ENCODE measurements around the gene PKD2L1. TPM values are rescaled to one million over a fixed set of nuclear protein-coding genes. Genes with fewer than 3 reads are reported as not detected.

The PKD2L1 gene
- total RNA-seq, 1 experiment from 2014 or later, result not detected

DNA sequence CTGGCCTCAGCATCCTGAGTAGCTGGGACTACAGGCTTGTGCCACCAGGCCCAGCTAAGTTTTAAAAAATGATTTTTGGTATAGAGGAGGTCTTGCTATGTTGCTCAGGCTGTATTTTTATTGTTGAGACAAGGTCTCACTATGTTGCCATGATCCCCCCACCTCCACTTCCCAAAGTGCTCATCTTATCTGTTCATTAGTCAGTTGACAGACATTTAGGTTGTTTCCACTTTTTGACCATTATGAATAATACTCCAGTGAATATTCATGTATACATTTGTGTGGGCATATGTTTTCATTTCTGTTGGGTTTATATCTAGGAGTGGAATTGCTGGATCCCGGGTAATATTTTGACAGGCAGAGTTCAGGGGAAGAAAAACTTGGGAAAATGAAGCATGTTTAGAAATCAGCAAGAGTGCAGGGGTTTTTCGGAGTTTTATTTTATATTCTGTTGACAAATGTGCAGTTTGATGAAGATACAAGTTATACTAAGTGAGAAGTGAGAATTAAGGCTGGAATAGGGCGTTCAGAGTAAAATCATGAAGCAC lies 14.3 kb upstream of the PKD2L1 start:
- no peak for DNase-seq

DNA sequence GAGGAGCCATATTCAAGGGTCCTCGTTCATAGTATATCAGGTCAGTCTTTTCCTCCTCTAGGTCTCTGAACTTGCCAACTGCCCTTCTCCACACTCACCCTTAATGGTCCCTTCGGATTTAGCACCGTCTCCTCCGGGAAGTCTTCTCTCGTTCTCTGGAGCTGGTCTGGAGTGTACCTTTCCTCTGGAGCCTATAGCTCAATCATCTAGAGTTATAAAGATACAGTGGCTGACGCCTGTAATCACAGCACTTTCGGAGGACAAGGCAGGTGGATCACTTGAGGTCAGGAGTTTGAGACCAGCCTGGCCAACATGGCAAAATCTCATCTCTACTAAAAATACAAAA lies 12.6 kb upstream of the PKD2L1 start:
- no peaks in the 10 kb centered on the region for H3K9me3 ChIP-seq
- H3K36me3 ChIP-seq, result no peaks in the 10 kb centered on the region
- H3K4me3 ChIP-seq, result no peak overlapping the region
- no peaks in the 10 kb centered on the region for H3K27me3 ChIP-seq
- DNase-seq, result no peak

More for the DNA sequence above, 14.3 kb upstream of the PKD2L1 start:
- Histone ChIP-seq H3K36me3 (peaks cover 4% of the 10 kb centered on the region), H3K9me3 (no peaks in the 10 kb centered on the region), H3K4me3 (no peak overlapping the region), H3K27me3 (no peaks in the 10 kb centered on the region)

DNA sequence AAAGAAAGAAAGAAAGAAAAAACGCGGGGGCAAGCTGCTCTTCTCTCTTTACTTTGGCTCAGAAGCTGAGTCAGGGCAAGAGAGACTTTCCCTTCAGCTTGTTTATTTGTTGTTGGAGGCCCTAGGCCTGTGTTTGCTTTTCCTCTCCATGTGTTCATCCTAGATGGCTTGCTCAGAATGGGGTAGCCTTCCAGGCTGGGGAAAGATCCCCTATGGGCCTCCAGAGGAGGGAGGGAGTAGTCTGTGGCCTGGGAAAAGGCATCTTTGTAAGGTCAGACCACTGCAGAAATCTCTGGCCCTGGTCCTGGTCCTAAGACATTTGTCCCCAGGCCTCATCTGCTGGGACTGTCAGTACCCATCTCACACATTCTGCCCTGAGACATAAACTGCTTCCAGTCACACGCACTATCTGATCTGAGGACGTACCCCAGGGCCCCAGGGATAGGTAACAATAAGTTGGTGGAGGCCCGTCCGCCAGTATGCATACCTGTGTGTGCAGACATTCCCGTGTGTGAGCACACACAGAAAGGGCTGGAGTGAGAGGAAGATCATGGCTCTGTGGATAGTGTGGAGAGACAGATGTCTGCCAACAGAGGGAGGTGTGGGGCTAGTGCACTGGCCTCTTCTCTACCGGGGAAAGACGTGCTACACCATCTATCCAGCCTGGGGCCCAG lies 12.1 kb upstream of the PKD2L1 start:
- Histone ChIP-seq H3K9me3 (no peaks in the 10 kb centered on the region), H3K36me3 (no peaks in the 10 kb centered on the region), H3K4me3 (no peak overlapping the region), H3K27me3 (no peaks in the 10 kb centered on the region)
- DNase-seq, result peak; percentile 48

DNA sequence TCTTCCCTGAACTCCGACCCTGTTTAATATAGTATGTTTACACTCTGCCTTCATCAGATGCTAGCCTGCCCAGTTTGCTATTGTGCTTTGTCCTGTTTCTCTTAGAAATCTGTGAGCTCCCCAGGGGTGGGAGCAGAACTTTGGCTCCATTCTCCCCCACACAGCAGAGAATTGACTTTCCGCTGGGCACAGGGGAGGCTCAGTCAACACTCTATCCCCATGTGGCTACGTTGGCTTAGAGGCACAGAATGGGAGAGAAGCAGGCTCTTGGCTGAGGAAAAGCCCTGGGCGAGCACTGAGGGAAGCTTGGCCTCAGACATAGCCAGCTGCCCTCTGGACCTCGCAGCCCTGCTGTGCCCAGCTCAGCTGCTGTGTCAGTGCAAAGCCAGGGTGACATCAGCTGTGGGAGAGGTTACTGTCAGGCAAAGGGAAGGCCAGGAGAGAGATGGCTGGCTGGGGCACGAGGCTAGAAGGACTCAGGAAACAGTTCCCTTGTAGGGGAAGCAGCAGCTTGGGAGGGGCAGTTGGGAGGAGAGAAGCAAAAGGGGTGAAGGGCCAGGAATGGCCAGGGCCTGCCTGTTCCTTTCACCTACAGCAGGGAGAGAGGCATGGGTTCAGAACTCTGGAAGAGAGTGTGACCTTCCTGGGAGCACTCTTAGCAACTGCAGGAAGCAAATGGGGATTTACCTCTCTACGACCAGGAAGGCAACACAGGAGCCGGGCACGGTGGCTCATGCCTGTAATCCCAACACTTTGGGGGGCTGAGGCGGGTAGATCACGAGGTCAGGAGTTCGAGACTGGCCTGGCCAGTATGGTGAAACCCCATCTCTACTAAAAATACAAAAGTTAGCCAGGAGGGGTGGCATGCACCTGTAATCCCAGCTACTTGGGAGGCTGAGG lies 11.2 kb upstream of the PKD2L1 start:
- H3K36me3 ChIP-seq, result no peaks in the 10 kb centered on the region
- H3K9me3 ChIP-seq, result no peaks in the 10 kb centered on the region
- H3K27me3 ChIP-seq, result no peaks in the 10 kb centered on the region
- no peak overlapping the region for H3K4me3 ChIP-seq
- peak; percentile 79 for DNase-seq

DNA sequence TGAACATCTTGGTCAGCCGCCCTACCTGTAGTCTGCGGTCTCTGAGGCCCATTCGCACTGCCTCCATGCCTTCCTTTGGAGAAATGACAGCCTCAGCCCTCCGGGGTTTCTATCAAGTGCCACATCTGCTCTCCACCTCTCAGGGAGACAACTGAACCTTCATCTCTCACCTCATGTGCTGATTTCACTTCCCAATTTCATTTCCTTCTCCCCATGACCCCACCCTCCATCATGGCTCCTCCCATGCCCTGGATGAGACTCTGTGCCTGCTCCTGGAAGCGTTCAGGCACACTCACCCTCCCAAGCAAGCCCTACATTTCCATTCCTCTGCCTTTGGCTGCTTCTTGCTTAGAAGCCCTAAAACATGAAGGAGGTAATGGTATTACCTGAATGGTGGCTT lies 9.2 kb upstream of the PKD2L1 start:
- Histone ChIP-seq H3K36me3 (no peaks in the 10 kb centered on the region), H3K27me3 (no peaks in the 10 kb centered on the region; the same call in 1 of the 2 replicates), H3K4me3 (no peak overlapping the region), H3K9me3 (no peaks in the 10 kb centered on the region)
- no peak for DNase-seq

DNA sequence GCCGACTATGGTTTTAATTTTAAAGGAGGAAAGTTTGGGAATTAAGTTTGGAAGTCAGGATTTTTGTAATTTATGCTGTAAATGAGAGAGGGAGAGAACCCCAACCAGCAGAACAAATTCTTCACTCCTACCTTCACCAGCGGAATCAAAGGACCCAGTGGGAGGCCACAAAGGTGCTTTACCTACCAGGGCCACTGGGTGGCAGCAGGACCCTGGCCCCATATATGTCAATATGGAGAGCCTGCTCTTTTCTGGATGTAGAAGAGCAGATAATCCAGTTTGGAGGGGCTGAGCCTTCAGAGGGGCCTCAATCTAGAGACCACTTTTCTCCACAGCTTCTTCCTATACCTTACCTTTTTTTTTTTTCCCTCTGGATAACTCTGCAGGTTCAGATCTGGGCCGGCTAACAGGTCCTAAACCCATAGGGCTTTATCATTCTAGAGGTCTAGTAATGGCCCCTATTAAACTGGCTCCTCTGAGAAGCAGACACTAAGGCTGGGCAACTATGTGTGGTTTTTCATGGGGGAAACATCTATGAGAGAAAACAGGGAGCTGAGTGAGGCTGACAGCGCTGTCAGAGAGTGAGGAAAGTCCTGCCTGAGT lies 8.5 kb upstream of the PKD2L1 start:
- H3K4me3 ChIP-seq, result no peak overlapping the region
- DNase-seq, result peak; percentile 30
- peaks cover 2% of the 10 kb centered on the region; the same call in 1 of the 2 replicates for H3K27me3 ChIP-seq
- no peaks in the 10 kb centered on the region for H3K9me3 ChIP-seq
- no peaks in the 10 kb centered on the region for H3K36me3 ChIP-seq

DNA sequence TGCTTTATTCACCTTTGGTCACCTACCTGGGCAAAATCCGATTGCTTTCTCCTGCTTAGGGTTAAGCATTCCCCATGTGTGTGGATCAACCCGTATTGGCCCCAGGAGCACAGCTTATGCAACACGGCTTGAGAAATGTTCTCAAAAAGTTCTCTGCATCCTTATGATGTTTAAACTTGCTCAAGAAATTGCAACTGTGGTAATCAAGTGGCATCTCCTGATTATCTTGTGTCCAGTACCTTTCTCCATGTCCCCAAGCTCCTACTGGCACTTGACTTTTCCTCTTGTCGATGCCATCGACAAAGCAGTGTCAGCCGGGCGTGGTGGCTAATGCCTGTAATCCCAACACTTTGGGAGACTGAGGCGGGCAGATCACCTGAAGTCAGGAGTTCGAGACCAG lies 4.7 kb upstream of the PKD2L1 start:
- Histone ChIP-seq H3K36me3 (no peaks in the 10 kb centered on the region), H3K4me3 (no peak overlapping the region), H3K27me3 (peaks cover 8% of the 10 kb centered on the region), H3K9me3 (no peaks in the 10 kb centered on the region)
- DNase-seq, result no peak

DNA sequence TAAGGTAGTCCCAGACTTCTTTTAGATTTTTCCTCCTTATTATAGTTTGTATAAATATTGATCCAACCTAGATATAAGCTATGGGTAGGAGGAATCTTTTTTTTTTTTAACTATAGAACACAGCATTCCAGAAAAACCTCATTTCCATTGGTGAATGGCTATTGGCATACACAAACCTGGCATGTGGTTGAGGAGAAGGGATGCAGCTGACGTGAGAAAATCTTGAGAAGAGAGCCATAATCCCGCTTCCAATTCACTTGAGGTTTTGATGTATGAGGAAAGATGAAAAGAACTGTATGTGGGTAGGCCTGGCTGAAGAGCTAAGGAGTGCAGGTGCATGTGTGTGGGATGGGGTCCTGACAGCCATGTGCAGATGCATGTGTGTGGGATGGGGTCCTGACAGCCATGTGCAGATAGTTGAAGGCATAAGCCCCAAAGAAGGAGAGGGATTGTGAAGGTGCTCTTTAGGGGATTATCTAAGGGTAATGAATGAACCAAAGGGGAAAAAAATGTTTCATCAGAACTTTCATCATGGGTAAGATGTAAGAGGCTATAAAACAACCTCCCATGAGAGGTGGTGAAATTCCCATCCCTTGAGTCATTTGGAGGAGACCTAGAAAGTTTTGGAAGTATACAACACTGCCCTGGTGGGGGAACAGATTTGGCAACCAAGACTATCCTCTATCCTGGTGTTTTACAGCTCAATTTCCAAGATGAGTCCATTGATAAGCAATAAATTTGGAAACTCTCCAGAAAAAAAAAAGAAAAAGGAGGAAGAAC lies 3.8 kb upstream of the PKD2L1 start:
- DNase-seq, result no peak
- no peaks in the 10 kb centered on the region for H3K36me3 ChIP-seq
- H3K9me3 ChIP-seq, result no peaks in the 10 kb centered on the region
- peaks cover 16% of the 10 kb centered on the region for H3K27me3 ChIP-seq
- H3K4me3 ChIP-seq, result no peak overlapping the region

DNA sequence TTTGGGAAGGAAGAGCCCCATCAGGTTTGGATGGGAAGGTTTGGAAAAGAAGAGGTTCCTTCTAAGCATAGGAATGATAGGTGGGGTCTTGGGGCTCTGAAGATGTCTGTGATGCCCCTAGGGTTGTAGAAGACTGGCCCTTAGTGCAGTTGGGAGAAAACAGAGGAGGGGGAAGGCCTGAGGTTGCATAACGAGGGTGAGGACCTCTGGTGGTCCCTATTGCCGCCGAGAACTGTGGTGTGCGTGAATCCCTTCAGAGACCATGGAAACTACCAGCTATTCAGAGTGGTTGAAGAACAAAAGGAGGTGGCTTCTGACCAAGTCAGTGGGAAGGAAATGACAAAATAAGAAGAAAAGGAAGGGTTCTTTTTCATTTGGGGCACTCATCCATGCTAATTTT lies 3.1 kb upstream of the PKD2L1 start:
- peaks cover 20% of the 10 kb centered on the region for H3K27me3 ChIP-seq
- no peak for DNase-seq
- H3K4me3 ChIP-seq, result no peak overlapping the region
- no peaks in the 10 kb centered on the region for H3K9me3 ChIP-seq
- no peaks in the 10 kb centered on the region for H3K36me3 ChIP-seq

DNA sequence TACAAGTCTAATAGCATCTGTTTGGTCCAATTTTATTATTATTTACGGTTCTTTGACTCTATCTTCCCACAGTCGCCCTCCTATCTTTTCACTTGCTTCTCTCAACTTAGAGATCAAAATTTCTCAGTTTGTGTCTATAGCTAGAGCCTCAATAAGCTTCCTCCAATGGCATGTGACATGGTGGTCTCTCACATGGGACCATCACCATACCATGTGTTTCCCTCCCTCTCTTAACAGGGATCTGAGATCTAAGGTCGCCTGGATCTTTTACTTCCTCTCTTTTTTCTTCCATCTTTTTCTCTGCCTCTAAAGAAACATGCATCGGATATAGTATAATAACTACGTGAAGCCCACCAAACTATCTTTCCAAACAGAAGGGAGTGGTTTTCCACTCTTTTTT lies 1.8 kb downstream of the PKD2L1 start:
- H3K36me3 ChIP-seq, result no peaks in the 10 kb centered on the region
- no peak overlapping the region for H3K4me3 ChIP-seq
- DNase-seq, result no peak
- H3K27me3 ChIP-seq, result peaks cover 24% of the 10 kb centered on the region
- no peaks in the 10 kb centered on the region for H3K9me3 ChIP-seq

DNA sequence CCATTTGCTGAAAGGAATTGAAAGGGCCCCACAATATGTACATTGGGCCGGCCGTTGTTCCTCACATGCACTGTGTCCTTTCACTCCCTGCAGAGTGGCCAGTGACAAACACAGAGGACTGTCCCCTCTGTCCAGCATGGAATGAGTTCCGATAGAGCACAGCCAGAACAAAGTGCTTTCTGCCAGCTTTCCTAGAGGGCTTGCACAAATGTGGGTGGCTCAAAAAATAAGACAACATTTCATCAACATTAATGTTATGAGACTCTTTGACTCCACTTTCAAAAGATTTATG lies 2.4 kb downstream of the PKD2L1 start:
- peaks cover 22% of the 10 kb centered on the region for H3K27me3 ChIP-seq
- no peaks in the 10 kb centered on the region for H3K36me3 ChIP-seq
- no peak for DNase-seq
- H3K9me3 ChIP-seq, result no peaks in the 10 kb centered on the region
- H3K4me3 ChIP-seq, result no peak overlapping the region

DNA sequence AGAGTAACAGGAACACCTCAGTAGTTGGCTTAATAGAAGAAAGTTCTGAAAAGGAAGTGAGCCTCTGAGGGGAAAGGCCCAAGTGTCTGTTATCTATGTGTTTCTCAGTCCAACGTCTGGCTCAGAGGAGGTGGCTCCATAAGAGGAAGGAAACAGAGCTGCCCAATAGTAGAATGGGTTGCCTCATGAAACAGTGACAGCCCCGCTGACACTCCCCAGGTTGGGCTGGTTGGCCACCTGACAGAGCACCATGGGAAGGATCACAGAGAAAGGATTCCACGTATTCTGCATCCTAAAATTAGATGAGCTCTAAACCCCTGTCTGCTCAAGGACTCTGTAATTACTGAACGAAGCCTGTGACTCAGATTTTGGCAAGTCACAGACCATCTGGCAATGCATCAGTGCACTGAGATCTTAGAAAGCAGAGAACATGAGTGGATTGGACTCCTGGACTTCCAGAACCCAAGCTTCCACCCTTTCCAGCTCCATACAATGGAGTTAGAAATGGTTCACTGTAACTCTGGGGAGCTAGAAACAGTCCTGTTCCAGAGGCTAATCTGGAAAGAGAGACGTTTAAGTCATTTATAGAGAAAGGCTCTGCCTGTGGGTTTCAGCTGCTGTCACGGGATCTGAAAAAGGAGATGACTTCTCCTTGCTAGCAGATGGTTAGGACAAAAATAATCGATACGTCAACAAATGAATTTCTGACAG lies 2.9 kb downstream of the PKD2L1 start:
- no peaks in the 10 kb centered on the region for H3K9me3 ChIP-seq
- no peak overlapping the region for H3K4me3 ChIP-seq
- peak; percentile 28 for DNase-seq
- peaks cover 21% of the 10 kb centered on the region for H3K27me3 ChIP-seq
- no peaks in the 10 kb centered on the region for H3K36me3 ChIP-seq

DNA sequence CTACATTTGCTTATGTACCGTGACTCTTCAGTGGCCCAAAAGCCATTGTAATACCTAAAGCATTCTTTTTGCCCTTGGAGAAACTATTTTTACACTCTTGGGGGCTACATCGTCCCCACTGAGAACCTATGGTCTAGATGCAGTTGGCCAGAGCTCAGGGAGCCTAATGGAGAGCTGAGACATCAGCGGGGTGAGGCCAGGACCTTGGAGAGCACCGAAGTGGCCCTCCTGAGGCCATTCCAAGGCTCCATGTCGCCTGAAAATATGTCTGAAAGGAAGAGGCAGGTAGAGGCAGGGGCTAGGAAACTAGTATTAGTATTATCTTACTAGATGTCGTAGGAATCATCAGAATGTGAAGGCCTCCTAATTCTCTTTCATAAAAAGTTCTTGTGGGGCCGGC lies 4.9 kb downstream of the PKD2L1 start:
- no peak for DNase-seq
- Histone ChIP-seq H3K4me3 (no peak overlapping the region), H3K9me3 (no peaks in the 10 kb centered on the region), H3K36me3 (no peaks in the 10 kb centered on the region), H3K27me3 (peaks cover 27% of the 10 kb centered on the region)

DNA sequence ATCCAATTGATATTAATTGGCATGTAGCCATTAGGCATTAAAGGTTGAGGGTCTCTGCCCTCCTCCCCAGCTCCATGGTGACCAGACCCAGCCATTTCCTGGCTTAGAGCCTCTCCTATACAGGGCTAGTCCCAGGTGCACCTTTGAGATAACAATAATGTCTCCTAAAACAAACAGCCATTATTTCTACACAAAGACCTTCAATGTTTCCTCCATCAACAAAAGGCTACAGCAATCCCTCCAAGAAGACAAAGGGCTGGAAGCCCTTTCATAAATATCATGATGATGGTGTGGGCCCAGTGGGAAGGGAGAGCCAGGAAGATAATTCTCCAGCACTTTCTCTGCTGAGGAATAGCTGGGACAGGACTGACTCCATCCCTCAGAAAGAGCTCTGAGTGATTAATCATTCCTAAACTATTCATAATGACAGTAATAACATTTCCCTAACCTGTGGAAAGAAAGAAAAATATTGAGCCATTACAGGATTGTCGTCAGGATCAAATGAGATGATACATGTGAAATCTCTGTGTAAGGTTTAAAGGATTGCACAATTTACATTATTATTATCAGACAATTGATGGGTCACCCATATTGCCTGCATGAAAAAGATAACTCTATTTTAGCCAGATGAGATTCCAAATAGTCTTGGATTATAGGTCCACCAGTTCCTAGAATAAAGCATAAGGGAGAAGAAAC lies 10.2 kb downstream of the PKD2L1 start:
- DNase-seq, result no peak
- Histone ChIP-seq H3K4me3 (no peak overlapping the region), H3K27me3 (peaks cover 9% of the 10 kb centered on the region), H3K9me3 (no peaks in the 10 kb centered on the region), H3K36me3 (no peaks in the 10 kb centered on the region)

DNA sequence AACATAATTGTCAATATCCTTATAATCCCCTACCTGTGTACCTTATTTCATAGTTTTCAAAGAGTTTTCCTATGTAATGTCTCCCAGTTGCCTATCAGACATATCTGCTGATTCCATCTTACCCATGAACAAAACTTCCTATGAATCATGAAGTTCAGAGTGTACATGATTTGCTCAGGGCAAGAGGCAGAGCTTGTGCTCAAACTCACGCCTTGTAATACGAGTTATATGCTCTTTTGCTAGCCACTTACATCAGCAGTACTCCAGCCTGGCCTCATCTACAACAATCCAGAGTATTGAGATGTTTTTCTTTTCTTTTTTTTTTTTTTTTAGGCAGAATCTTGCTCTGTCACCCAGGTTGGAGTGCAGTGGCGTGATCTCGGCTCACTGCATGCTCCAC lies 11.8 kb downstream of the PKD2L1 start:
- no peak for DNase-seq
- Histone ChIP-seq H3K36me3 (no peaks in the 10 kb centered on the region), H3K27me3 (peaks cover 15% of the 10 kb centered on the region), H3K4me3 (no peak overlapping the region), H3K9me3 (no peaks in the 10 kb centered on the region)

DNA sequence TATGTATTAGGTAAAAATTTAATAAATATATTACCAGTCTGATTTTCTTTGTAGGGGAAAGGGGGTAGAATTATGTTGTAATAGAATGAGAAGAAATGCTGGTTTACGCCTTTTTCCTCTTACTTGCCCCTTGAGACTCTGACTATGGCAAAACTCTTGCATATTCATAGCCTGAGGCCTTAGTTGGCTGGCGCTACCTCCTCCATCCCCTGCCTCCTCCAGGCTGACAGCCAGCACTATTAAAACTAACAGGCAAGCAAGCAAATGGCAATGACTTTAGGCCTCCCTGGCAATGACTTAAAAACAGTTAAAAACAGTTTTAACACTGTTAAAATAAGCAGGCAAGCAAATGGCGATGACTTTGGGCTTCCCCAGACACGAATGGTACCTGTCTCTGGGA lies 14.4 kb downstream of the PKD2L1 start:
- Histone ChIP-seq H3K4me3 (no peak overlapping the region), H3K36me3 (no peaks in the 10 kb centered on the region), H3K9me3 (no peaks in the 10 kb centered on the region), H3K27me3 (peaks cover 27% of the 10 kb centered on the region)
- peak; percentile 7 for DNase-seq
